NCI-H82 treated with DMSO at 0.1 percent for 48 hours (cell line): Measurements from ENCODE around the gene VPS35.

Source experiments
- DNase-seq: peaks from one replicate; lab custom pipeline; 2025; ENCODE audit not compliant: unreplicated experiment; lab: John Stamatoyannopoulos, UW

VPS35 gene

DNA sequence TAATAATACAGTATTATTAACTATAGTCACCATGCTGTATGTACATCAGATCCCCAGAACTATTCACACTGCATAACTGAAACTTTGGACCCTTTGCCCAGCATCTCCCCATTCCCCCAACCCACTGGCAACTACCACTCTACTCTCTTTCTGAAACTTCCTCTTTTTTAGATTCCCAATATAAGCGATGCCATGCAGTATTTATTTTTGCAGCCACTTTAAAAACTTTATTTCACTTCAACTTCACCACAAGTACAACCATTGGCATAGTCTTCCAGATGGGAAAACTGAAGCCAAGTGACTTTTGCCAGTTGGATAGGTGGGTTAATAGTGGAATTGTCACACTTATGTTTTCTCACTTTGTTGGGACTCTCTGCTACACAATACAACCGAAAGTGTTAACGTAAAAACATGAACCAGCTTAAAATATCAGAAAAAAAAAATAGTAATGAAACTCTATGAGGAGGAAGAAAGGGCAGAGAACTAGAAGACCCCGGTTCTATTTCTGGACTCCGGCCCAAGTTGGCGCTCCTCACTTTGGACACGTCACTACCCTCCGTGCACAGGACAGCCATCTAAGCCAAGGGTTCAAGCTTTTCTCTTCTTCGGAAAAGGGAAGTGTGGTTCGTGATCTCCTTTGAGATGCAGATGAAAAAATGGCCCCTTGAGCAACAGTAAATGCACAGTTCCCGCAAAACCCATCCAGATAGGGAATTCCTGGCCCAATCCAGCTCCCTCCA, 68.5 kb downstream of the VPS35 start:
- DNase-seq, result no peak

GRCh38 chr16:46618516-46618915, 70.5 kb downstream of the VPS35 start:
- no peak for DNase-seq

DNA sequence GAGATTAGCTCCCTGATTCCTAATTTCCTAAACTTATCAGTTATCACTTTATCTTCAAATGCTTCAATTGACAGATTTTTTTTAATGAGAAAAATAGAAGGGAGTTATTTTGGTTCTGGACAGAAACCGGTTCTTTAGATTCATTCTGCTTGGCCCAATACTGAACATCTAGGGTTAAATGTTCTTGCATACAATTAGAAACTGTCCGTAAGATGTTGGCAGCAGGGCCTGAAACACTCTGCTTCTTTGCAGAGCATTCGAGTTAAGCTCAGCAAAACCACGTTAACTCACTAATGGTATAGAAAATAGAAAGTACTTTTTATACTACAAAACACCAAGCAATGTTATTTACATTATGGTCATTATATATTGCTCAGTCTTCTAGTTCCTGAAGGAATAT, 75.0 kb downstream of the VPS35 start:
- DNase-seq, result no peak

GRCh38 chr16:46613352-46613751, 75.6 kb downstream of the VPS35 start:
- peak; percentile 68 for DNase-seq

- no peak for DNase-seq
These were observed 76.9 kb downstream of the VPS35 start for GRCh38 chr16:46612121-46612520.

DNA sequence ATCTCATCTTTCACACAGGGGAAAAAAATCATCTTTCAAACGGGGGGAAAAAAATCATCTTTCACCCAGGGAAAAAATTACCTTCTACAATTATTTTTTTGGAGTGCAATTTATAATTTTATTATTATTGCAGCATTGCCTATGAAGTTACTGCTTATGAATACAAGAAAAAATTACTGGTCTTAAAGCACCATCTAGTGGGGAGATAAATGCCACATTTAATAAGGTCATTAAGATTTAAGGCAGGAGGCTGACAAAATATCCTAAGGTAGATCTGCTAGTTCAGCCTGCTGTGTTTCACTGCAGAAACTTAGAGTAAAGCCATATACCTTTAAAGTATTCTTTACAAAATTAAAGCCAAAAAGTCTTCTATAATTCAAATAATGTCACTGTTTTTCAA, 81.4 kb downstream of the VPS35 start:
- no peak for DNase-seq

DNA sequence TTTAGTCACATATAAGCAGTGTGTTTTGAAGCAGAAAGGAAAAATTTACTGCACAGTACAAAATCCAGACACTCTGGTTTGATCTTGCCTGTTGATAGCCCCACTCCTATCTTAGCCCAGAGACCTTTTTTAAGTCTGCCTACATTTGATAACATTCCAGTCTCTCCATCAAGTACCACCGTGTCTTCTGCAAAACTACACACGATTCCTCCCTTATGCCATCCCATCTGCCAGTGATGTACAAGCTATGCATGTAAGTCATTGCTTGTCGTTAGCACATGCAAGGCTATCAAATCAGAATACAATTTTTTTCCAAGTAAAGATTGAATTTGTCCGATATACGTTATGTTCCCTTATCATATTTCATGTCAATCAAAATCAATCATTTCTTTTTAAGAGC, 82.7 kb downstream of the VPS35 start:
- no peak for DNase-seq
